Esophagus mucosa (tissue), 1 donor: ENCODE data around the gene UROC1. TPM values are rescaled to one million over a fixed set of nuclear protein-coding genes. Genes with fewer than 3 reads are reported as not detected.

Source experiments
- ATAC-seq: fragments of 200-7000 bp; cut with Tn5 transposase; one replicate; pipeline ENCODE4 v1.9.1; 2020
- total RNA-seq: library from RNA; stranded (reverse); gene quantifications from one replicate; pipeline ENCODE4 v1.2.4, GENCODE V29; 2023
- donor health status: DM: yes; HTN: yes; CAD: no.

Gene UROC1
- total RNA-seq, 1 donor from 2014 or later: not detected

DNA sequence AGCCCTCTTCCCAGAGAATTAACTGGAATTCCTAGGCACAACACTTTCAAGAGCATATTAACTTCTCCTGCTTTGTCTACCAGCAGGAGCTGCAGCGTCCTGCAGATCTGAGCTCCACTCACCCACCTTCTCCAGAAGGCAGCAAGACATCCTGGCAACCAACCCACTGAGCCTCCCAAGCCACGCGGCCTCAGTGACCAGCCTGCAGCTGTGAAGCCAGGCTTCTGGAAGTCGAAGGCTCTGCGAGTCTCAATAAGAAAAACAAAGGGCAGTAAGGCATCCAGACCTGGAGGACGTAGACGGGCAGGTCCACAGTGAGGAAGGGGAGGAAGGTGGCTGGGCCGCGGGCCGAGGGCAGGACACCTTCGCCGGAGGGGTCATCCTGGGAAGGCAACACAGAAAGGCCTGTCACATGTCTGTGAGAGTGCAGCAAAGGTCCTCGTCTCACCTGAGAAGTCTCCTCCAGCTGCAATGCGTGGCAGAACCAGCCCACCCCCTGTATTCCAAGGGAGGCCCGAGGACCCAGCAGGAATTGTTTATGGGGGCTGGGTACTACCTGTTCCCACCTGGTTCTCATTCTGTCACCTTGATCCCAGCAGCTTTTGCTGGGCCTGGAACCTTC is 78.1 kb downstream of the UROC1 start:
- no peak for ATAC-seq

DNA sequence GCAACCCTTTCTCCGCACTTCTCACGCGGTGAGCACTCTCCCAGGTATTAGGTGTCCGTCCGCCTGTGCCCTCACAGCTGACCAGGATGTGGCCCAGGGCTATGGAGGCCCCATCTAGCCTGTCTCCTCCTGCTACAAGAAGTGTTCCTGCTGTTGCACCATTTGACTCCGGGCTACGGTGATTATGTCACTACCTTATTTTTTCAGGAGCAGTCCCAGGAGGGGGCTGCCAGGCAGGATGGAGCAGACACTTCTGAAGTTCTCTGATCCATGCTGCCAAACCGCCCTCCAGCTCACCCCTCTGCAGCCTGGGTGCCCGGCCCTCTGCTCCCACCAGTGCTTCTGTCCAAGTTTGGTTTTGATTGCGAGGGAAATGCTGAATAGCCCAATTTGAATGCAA is 78.8 kb downstream of the UROC1 start:
- no peak for ATAC-seq

DNA sequence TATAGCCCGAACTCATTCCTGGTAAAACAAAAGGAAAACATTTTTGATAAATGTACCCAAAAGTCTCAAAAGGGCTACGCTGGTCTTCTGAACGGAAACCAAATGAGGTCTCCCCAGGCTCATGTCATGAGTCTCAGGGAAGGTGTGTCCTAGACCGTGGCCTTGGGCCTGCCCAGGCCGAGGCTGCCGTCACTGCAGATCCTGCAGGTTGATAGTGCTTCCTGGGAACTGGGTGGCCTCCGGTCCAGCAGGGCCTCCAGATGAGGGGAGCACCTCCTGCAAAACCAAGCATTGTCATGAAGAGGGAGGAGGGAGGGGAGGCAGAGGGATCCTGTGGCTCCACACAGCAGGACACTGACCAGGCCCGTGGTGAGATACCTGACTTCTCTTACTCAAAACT is 79.4 kb downstream of the UROC1 start:
- no peak for ATAC-seq

DNA sequence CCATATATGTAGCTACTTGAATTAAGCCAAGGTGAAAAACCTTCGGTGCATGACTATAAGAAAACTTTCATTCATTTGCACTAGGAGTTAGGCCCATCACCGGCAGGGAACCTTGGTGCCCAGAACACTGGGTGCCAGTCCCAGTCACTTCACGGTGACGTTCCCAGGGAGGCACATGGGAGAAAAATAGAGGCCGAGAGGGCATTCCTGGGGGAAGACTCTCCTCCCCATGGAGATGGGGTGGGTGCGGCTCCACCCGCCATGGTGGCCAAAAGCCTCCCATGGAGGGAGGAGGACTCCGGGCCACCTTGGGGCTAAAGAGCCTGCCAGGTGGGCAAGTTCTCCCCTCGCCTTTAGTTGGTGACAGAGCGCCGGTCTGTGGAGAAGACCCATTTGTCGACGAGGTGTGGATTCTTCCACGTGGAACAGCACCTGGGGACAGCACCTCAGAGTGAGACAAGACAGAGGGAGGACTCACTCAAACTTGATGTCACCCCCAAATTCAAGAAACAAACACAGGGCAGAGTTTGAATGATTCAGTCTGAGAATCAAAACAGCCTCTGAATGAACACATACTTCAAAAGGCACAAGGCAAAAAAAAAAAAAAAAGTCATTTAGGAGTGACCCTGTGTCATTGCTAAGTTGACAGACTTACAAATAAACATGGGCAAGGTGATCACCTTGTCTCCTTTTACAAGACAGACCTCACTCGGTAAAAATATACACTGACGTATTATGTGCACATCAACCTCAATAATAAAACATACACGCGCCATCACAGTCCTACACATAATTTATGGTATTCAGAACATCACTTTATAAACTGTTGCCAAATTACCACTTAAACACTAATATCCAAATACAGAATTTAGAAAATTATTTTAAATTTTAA is 80.5 kb downstream of the UROC1 start:
- ATAC-seq: no peak

DNA sequence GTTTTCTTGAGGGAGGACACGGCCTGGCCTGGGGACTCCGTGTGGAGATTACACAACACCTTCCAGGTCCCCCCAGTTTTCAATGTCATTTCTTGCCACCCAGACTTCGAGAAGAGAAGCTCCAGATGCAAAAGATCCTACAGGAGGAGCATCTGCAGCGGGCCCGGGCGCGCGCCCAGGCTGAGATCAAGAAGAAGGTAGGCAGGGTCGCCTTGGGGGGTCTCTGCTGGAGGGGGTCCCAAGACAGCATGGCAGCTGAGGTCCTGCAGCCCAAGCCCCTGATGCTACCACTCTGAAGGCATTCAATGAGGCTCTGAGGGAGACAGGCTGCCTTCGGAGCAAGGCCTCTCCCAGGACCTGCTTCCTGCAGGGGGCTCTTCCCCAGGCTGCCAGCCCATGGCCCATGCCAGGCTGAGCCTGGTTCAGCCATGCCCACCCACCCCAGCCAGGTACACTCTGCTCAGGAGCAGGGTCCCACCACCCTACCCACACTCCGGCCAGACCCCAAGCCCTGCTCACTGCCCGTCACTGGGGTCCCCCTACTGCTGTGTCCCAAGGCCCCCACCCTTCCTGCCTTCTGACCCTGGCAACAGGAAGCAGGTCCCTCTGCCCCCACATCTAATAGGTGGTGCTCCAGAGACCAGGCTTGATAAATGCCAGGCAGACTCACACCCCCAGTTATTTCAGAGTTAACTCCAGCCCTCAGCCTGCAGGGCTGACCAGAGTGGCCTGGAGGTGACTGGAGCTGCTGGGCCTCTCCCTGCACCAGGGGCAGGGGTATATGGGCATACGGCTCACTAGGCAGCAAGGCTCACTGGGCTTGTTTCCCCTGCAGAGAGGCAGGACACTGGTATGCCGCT is 81.9 kb downstream of the UROC1 start:
- ATAC-seq: no peak

DNA sequence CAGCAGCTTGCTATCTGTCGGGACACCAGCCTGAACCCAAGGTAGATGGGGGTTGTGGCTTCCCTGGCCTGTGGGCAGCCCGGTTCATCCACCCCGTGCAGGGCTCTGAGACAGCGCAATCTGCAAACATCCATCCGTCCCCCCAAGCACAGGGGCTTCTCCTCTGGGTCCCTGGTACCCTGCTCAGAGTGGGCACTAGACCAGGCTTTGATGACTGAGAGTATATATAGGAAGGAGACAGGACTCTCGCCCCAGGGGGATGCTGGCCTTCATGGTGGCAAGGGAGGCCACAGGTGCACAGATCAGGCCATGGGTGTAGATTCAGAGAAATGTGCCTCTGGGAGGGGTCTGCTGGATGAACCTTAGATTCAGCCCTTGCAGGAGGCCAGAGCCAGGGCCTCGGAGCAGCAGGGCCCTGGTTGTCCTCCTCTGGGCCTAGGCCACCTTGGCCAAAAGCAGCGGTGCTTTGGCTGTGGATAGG is 82.6 kb downstream of the UROC1 start:
- no peak for ATAC-seq

DNA sequence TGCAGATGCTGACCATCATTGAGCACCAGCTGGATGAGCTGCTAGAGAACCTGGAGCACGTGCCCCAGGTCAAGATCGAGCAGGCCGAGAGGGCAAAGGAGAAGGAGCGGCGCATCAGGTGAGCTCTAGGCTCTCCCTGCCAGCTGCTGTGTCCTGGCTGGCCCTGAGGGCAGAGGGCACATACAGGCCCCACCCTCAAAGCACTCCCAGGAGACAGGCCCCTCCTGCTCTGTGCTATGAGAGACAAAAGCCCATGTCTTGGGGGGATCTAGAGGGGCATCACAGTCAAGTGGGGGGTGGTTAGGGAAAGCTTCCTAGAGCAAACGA is 83.3 kb downstream of the UROC1 start:
- ATAC-seq: no peak

DNA sequence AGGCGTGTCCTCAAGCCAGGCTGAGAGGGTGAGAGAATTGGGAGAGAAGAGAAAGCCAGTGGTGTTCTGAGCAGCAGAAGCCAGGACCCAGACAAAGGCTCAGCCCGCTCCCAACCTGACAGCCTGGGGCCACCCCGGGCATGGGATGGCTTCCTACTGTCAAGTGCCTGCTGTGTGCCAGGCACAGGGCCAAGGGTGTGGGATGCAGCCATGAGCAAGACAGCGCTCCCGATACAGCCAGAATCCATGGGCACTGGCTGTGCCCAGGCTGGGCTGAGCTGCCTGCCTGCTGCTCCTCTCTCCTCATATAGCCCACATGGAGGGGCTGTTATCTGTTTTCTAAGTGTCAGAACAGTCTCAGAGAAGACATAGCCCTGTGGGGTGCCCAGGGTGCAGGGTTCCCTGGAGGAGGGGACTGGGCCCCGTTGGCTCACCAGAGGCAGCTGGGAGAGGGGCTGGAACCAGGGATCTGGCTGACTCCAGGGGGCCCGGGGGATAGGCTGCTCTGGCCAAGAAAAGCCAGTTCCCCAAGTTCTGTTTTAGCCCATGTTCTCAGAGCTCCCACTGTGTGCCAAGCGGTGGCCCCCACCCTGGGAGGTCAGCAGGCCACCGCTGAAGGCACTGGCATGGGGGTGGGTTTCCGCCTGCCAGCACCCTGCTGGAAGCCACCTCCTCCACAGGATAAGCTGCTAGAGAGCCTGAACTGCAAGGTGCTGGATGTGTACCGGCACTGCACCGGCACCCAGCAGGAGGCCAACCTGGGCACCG is 83.9 kb downstream of the UROC1 start:
- peak; percentile 33 for ATAC-seq

DNA sequence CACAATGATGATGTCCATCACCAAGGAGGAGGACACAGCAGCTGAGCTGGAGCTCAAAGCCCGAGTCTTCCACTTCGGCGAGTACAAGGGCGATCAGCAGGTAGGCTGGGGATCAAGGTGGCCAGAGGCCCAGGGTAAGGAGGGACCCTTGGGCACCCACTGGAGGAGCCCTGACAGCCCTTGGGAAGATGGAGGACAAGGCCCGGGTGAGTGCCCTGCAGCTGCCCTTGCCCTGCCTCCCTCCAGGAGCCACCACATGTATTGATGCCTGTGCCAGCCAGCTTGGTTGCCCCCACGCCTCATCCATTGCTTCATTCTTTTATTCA is 84.5 kb downstream of the UROC1 start:
- peak; percentile 8 for ATAC-seq

DNA sequence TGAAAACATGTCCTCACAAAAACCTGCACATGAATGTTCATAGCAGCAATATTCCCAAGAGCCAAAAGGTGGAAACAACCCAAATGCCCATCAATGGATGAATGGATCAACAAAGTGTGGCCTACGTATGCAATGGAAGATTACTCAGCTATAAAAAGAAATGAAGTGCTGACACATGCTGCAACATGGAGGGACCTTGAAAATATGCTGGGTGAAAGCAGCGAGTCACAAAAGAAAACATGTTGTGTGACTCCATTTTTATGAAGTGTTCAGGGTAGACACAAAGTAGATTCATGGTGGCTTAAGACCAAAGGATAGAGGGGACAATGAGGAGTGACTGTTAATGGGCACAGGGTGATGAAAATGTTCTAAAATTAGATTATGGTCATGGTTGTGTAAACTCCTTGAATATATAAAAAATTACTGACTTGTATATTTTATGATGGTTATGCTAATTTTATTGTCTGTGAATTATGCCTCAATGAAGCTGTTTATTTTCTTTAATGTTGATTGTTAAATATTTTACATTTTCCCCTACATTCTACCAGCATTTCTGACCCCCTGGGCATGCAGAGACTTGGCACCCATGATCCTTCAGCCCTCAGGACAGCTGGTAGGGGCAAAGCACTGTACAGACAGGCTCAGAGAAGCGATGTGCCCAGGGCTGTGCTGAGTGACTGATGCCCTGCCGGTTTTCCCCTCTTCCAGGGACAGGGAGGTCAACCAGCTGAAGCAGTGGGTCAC is 85.0 kb downstream of the UROC1 start:
- peak; percentile 7 for ATAC-seq

Other genes with a start within 250 kb of the UROC1 start
- gene KLF15, start 160.4 kb downstream of the UROC1 start, total RNA-seq: 0.60 TPM
- not detected for gene CFAP100, start 122.9 kb downstream of the UROC1 start, total RNA-seq
- 19.1 TPM for gene ZXDC, start 41.9 kb downstream of the UROC1 start, total RNA-seq
- not detected for gene CHST13, start 6.4 kb upstream of the UROC1 start, total RNA-seq
- gene C3orf22, start 41.2 kb upstream of the UROC1 start, total RNA-seq: not detected
- 6.5 TPM for gene TXNRD3, start 137.4 kb upstream of the UROC1 start, total RNA-seq
- gene CHCHD6, start 186.5 kb upstream of the UROC1 start, total RNA-seq: 9.2 TPM